ENCODE data around the gene ADM2.

The ADM2 gene

GRCh38 chr22:50487290-50488005, 6.1 kb downstream of the ADM2 start:
- DNase-seq, result no peak

- DNase-seq, result no peak
Measured at GRCh38 chr22:50488006-50488677, 6.8 kb downstream of the ADM2 start.

- no peak for DNase-seq
Measured at GRCh38 chr22:50488886-50489285, 7.5 kb downstream of the ADM2 start.

GRCh38 chr22:50489363-50490243, 8.3 kb downstream of the ADM2 start:
- DNase-seq, result no peak

GRCh38 chr22:50490531-50491308, 9.4 kb downstream of the ADM2 start:
- no peak for DNase-seq

GRCh38 chr22:50497093-50497492, 15.8 kb downstream of the ADM2 start:
- no peak for DNase-seq

GRCh38 chr22:50498322-50498890, 17.1 kb downstream of the ADM2 start:
- DNase-seq, result peak; percentile 67 to 68

- DNase-seq, result no peak
Measured at GRCh38 chr22:50500452-50500851, 19.1 kb downstream of the ADM2 start.

- DNase-seq, result no peak
Measured at GRCh38 chr22:50502096-50502495, 20.8 kb downstream of the ADM2 start.

GRCh38 chr22:50502628-50503474, 21.5 kb downstream of the ADM2 start:
- DNase-seq, result no peak

GRCh38 chr22:50503475-50504145, 22.3 kb downstream of the ADM2 start:
- DNase-seq, result no peak

- DNase-seq, result no peak
Measured at GRCh38 chr22:50504369-50505211, 23.2 kb downstream of the ADM2 start.

GRCh38 chr22:50505276-50505775, 24.0 kb downstream of the ADM2 start:
- no peak for DNase-seq

- no peak for DNase-seq
Measured at GRCh38 chr22:50505776-50506610, 24.6 kb downstream of the ADM2 start.

GRCh38 chr22:50506611-50507420, 25.5 kb downstream of the ADM2 start:
- no peak for DNase-seq

- peak; percentile 92 to 96 for DNase-seq
Measured at GRCh38 chr22:50507421-50507990, 26.2 kb downstream of the ADM2 start, which contains the start of gene LMF2. Gene LMF2, minus strand, starts transcription at chr22:50507702. Its CDS starts 27 bp downstream, at chr22:50507675.

Data from stimulated activated CD4-positive, alpha-beta T cell treated with anti-CD3 and anti-CD28 coated beads, Interleukin-2, amount 100 ng/mL, for 48 hours (primary cell).